Measurements from ENCODE around the gene CENPS.
"Not testable (repeated sequence)": the region's sequence is repeated elsewhere in the genome, so short reads cannot be mapped to it uniquely, and the experiment has no call there.

The CENPS gene

DNA sequence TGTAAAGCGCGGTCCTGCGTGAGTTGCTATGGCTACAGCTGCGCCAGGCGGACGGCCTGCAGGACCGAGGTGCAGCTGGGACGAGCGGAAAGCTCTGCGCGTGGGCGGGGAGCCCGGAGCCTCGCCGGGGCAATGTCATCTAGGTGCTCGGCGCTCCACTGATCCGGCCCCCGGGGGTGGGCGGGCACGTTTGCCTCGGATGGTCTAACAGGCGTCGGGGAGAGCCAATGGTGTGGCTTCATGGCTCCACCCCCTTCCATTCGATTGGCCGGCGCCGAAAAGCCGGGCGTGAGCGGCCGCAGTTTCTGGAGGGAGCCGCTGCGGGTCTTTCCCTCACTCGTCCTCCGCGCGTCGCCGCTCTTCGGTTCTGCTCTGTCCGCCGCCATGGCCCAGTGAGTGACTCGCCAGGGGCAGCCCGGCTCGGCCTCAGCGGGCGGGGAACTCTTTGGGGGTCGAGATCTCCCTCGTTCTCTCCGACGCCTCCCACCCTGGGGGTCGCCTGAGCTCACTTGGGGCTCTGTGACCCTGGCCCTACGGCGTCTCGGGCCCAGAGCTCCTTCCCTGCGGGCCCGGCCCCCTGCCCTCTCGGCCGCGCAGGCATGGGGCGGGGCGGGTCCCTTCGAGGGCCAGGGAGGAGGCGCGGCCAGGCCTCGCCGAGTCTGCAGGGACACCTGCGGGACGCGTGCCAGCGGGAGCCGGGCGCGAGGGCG, 31.3 kb upstream of the CENPS start, which contains the start of gene PGD:
TSS of gene PGD (plus strand) at position 331 of the 710 bp plus-strand sequence. CDS start at position 385, 54 bp downstream.
- no peaks in the 10 kb centered on the region for H3K27me3 ChIP-seq (ENCODE audit: control insufficient read depth, insufficient read depth, low read length)
- peak within 1 kb of the TSS; percentile 87 for H3K27ac ChIP-seq (ENCODE audit: low read length)
- H3K36me3 ChIP-seq (ENCODE audit: control insufficient read depth, low read depth, low read length): peaks cover 25% of the 10 kb centered on the region
- peak within 1 kb of the TSS; percentile 88 for H3K9ac ChIP-seq (ENCODE audit: low read length)
- H3K9me3 ChIP-seq (ENCODE audit: control insufficient read depth, low read depth, low read length): no peaks in the 10 kb centered on the region
- H3K4me1 ChIP-seq (ENCODE audit: control insufficient read depth, low read depth, low read length): peaks cover 7% of the 10 kb centered on the region
- H3K4me3 ChIP-seq (ENCODE audit: low read length): peak within 1 kb of the TSS; percentile 77

DNA sequence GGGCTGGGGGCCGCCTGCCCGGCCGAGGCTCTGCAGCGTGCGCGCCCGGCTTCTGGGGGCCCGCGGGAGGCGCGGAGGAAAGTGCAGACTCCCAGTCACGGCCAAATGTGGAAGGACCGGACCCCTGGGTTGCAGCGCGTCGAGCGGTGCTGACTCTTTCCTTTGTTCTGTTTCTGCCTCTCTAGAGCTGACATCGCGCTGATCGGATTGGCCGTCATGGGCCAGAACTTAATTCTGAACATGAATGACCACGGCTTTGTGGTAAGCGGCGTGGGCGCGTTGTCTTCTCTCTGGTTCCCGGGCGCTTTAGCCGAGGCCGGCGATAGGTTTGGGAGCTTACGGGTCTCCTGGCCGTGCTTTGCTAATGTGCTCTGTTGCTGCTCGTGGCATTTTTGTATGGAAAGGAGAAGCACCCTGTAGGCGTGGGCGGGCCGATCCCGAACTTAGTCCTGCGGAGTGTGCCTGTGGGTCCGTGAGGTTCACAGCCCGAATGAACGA, 30.7 kb upstream of the CENPS start:
- Histone ChIP-seq H3K27me3 (ENCODE audit: control insufficient read depth, insufficient read depth, low read length) (no peaks in the 10 kb centered on the region), H3K36me3 (ENCODE audit: control insufficient read depth, low read depth, low read length) (peaks cover 31% of the 10 kb centered on the region), H3K4me3 (ENCODE audit: low read length) (peak overlapping the region; percentile 77), H3K4me1 (ENCODE audit: control insufficient read depth, low read depth, low read length) (peaks cover 7% of the 10 kb centered on the region), H3K27ac (ENCODE audit: low read length) (peak overlapping the region; percentile 87), H3K9ac (ENCODE audit: low read length) (peak overlapping the region; percentile 88), H3K9me3 (ENCODE audit: control insufficient read depth, low read depth, low read length) (no peaks in the 10 kb centered on the region)

DNA sequence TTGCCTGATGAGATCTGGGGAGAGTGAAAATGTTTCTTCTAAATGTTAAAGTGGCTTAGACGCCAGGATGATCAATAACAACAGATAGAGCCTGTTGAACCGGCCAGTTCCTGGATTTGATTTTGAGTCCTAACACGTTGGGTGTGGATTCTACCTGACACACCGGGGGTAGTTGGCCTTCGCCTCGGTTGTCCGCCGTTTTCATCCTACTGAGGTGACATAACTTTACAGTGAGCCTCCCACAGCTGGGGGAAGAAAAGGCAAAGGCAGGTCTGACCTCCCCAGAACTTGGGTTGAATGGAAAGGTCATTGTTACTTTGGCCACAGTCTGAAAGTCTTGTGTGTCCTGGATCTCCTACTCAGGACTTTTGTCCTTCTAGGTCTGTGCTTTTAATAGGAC, 30.2 kb upstream of the CENPS start:
- peaks cover 35% of the 10 kb centered on the region for H3K36me3 ChIP-seq (ENCODE audit: control insufficient read depth, low read depth, low read length)
- H3K4me3 ChIP-seq (ENCODE audit: low read length): peak overlapping the region; percentile 77
- H3K27ac ChIP-seq (ENCODE audit: low read length): no peak overlapping the region
- H3K27me3 ChIP-seq (ENCODE audit: control insufficient read depth, insufficient read depth, low read length): no peaks in the 10 kb centered on the region
- H3K4me1 ChIP-seq (ENCODE audit: control insufficient read depth, low read depth, low read length): peaks cover 7% of the 10 kb centered on the region
- no peaks in the 10 kb centered on the region for H3K9me3 ChIP-seq (ENCODE audit: control insufficient read depth, low read depth, low read length)
- peak overlapping the region; percentile 88 for H3K9ac ChIP-seq (ENCODE audit: low read length)

DNA sequence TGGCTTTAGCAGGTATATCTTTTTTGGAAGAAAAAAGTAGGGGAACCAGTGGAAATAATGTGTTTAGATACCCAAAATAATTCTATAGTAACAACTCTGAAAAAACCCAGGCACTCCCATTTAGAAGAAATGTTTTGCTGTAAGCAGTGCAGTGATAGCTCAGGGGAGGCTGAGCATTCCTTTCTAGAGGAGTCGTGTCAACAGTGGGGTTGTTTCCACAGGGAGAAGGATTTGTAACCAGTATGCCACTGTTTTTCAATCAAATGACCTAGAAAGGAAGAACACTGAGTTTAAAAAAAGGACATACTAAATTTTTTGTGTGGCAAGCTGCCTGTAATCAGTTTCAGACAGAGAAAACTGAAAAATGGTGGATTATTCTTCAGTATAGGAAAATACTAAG, 29.0 kb upstream of the CENPS start:
- Histone ChIP-seq H3K4me1 (ENCODE audit: control insufficient read depth, low read depth, low read length) (peaks cover 7% of the 10 kb centered on the region), H3K9me3 (ENCODE audit: control insufficient read depth, low read depth, low read length) (no peaks in the 10 kb centered on the region), H3K27ac (ENCODE audit: low read length) (no peak overlapping the region), H3K4me3 (ENCODE audit: low read length) (peak overlapping the region; percentile 77), H3K36me3 (ENCODE audit: control insufficient read depth, low read depth, low read length) (peaks cover 46% of the 10 kb centered on the region), H3K27me3 (ENCODE audit: control insufficient read depth, insufficient read depth, low read length) (no peaks in the 10 kb centered on the region), H3K9ac (ENCODE audit: low read length) (no peak overlapping the region)

DNA sequence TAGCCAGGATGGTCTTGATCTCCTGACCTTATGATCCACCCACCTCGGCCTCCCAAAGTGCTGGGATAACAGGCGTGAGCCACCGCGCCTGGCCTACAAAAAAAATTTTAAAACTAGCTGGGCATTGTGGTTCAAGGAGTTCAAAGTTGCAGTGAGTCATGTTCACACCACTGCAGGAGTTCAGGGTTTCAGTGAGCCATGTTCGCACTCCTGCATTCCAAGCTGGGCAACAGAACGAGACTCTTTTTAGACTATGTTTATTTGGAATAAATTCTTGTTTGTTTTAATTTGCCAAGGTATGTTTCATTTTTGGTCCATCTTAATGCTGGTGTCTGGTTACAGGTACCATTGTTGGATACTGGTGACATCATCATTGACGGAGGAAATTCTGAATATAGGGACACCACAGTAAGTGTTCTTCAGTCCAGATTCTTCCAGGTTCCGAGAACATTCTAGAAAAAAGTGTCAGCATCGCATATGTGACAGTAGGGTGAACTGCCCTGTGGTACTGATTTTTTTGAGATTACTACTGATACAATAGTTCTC, 27.4 kb upstream of the CENPS start:
- no peak overlapping the region for H3K27ac ChIP-seq (ENCODE audit: low read length)
- H3K27me3 ChIP-seq (ENCODE audit: control insufficient read depth, insufficient read depth, low read length): no peaks in the 10 kb centered on the region
- peaks cover 61% of the 10 kb centered on the region for H3K36me3 ChIP-seq (ENCODE audit: control insufficient read depth, low read depth, low read length)
- H3K4me3 ChIP-seq (ENCODE audit: low read length): no peak overlapping the region
- H3K9ac ChIP-seq (ENCODE audit: low read length): no peak overlapping the region
- H3K9me3 ChIP-seq (ENCODE audit: control insufficient read depth, low read depth, low read length): no peaks in the 10 kb centered on the region
- peaks cover 7% of the 10 kb centered on the region for H3K4me1 ChIP-seq (ENCODE audit: control insufficient read depth, low read depth, low read length)

DNA sequence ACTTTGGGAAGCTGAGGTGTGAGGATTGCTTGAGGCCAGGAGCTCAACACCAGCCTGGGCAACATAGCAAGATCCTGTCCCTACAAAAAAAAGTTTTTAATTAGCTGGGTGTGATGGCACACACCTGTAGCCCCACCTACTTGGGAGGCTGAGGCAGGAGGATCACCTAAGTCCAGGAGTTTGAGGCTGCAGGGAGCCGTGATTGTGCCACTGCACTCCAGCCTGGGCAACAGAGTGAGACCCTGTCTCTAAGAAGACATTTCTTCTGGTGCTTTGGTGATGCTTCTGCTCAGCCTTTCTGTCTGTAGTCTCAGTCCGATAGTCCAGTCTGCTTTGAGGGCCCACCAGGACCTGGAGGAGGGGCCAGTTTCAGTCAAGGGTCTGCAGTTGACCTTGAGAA, 23.0 kb upstream of the CENPS start:
- Histone ChIP-seq H3K27ac (ENCODE audit: low read length) (no peak overlapping the region), H3K9ac (ENCODE audit: low read length) (no peak overlapping the region), H3K36me3 (ENCODE audit: control insufficient read depth, low read depth, low read length) (peaks cover 94% of the 10 kb centered on the region), H3K4me1 (ENCODE audit: control insufficient read depth, low read depth, low read length) (no peaks in the 10 kb centered on the region), H3K4me3 (ENCODE audit: low read length) (no peak overlapping the region), H3K27me3 (ENCODE audit: control insufficient read depth, insufficient read depth, low read length) (no peaks in the 10 kb centered on the region), H3K9me3 (ENCODE audit: control insufficient read depth, low read depth, low read length) (no peaks in the 10 kb centered on the region)

DNA sequence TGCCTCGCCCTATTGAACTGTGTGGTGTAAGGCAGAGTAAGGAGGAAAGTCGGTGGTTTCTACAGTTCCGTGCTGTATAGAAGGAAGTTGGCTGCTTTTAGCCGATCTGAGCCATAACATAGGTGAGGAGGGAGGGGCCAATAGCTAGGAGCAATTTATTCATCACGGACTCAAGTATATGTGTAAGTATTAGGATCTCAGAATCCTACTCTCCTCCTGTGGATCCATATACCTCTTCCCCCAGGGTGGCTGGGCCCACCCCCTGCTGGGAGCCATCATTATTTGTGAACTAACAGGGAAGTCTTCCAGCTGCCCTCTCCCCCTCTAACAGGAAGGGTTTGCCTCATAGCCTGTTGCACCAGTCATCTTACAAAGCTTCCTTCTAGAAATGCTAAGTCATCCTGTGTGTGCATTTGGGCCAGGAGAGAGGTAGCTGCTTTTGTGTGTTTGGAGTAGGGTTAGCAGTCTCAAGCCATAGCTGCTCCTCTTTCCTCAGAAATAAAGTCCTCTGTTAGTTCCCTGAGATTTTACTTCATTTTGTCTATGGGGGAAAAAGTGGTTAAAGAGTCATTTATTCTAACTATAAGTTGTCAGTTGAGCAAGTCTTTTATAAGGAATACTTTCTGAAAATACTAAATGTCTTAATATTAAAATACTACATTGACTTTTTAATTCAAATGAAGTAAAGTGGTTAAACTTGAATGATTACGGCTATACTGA, 14.9 kb upstream of the CENPS start:
- Histone ChIP-seq H3K36me3 (ENCODE audit: control insufficient read depth, low read depth, low read length) (peaks cover 96% of the 10 kb centered on the region), H3K9me3 (ENCODE audit: control insufficient read depth, low read depth, low read length) (no peaks in the 10 kb centered on the region), H3K27me3 (ENCODE audit: control insufficient read depth, insufficient read depth, low read length) (no peaks in the 10 kb centered on the region), H3K9ac (ENCODE audit: low read length) (no peak overlapping the region), H3K4me3 (ENCODE audit: low read length) (no peak overlapping the region), H3K27ac (ENCODE audit: low read length) (no peak overlapping the region), H3K4me1 (ENCODE audit: control insufficient read depth, low read depth, low read length) (no peaks in the 10 kb centered on the region)

DNA sequence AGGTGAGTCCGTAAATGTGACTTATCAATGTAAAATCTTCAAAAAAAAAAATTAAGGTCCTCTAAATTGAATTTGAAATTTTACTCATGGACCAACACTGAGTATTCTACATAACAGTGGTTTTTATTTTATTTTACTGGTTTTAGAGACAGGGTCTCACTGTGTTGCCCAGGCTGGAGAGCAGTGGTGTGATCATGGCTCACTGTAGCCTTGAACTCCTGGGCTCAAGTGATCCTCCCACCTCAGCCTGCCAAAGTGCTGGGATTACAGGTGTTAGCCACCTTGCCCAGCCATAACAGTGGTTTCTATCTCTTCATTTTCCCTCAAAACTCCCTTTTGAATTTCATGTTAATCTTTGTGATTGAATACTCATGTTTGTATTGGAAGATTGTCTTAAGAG, 14.3 kb upstream of the CENPS start:
- H3K4me1 ChIP-seq (ENCODE audit: control insufficient read depth, low read depth, low read length); H3K4me3 ChIP-seq (ENCODE audit: low read length); H3K27ac ChIP-seq (ENCODE audit: low read length); H3K27me3 ChIP-seq (ENCODE audit: control insufficient read depth, insufficient read depth, low read length); H3K9me3 ChIP-seq (ENCODE audit: control insufficient read depth, low read depth, low read length); H3K9ac ChIP-seq (ENCODE audit: low read length): not testable (repeated sequence)
- peaks cover 95% of the 10 kb centered on the region for H3K36me3 ChIP-seq (ENCODE audit: control insufficient read depth, low read depth, low read length)

DNA sequence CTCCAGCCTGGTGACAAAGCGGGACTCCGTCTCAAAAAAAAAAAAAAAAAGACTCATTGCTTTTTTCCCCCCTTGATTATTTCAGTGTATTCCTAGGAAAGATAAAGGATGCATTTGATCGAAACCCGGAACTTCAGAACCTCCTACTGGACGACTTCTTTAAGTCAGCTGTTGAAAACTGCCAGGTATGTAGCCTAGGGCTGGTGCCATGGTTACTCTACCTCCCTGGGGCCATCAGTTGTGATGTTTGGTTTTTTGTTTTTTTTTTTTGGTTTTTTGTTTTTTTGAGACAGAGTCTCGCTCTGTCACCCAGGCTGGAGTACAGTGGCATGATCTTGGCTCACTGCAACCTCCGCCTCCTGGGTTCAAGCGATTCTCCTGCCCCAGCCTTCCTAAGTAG, 11.5 kb upstream of the CENPS start:
- not testable (repeated sequence) for H3K4me3 ChIP-seq (ENCODE audit: low read length); H3K9ac ChIP-seq (ENCODE audit: low read length); H3K9me3 ChIP-seq (ENCODE audit: control insufficient read depth, low read depth, low read length); H3K27ac ChIP-seq (ENCODE audit: low read length); H3K27me3 ChIP-seq (ENCODE audit: control insufficient read depth, insufficient read depth, low read length); H3K4me1 ChIP-seq (ENCODE audit: control insufficient read depth, low read depth, low read length)
- H3K36me3 ChIP-seq (ENCODE audit: control insufficient read depth, low read depth, low read length): peaks cover 76% of the 10 kb centered on the region

DNA sequence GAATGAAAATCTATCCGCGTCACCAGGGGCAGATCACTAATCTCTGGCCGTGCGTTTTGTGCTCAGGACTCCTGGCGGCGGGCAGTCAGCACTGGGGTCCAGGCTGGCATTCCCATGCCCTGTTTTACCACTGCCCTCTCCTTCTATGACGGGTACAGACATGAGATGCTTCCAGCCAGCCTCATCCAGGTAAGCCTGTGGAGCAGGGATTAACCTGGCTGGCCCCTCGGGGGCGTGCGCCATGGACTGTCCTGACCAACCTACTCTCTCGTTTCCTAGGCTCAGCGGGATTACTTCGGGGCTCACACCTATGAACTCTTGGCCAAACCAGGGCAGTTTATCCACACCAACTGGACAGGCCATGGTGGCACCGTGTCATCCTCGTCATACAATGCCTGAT, 10.9 kb upstream of the CENPS start:
- Histone ChIP-seq H3K9me3 (ENCODE audit: control insufficient read depth, low read depth, low read length) (no peaks in the 10 kb centered on the region), H3K4me3 (ENCODE audit: low read length) (no peak overlapping the region), H3K9ac (ENCODE audit: low read length) (no peak overlapping the region), H3K36me3 (ENCODE audit: control insufficient read depth, low read depth, low read length) (peaks cover 71% of the 10 kb centered on the region), H3K27me3 (ENCODE audit: control insufficient read depth, insufficient read depth, low read length) (no peaks in the 10 kb centered on the region), H3K4me1 (ENCODE audit: control insufficient read depth, low read depth, low read length) (no peaks in the 10 kb centered on the region), H3K27ac (ENCODE audit: low read length) (no peak overlapping the region)

DNA sequence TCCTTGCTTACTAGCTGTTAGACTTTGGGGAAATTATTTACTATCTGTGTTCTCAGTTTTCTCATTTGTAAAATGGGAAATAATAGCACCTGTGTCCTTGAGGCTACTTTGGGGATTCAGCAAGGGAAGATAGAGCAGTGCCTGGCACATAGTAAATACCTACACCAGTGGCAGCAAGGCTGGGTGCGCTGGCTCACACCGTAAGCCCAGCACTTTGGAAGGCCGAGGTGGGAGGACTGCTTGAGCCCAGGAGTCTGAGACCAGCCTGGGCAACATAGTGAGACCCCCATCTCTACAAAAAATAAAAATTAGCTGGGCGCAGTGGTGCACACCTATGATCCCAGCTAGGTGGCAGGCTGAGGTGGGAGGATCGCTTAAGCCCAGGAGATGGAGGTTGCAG, 8.6 kb upstream of the CENPS start:
- H3K36me3 ChIP-seq (ENCODE audit: control insufficient read depth, low read depth, low read length): peaks cover 48% of the 10 kb centered on the region

More for the DNA sequence above, 8.6 kb upstream of the CENPS start:
- H3K4me1 ChIP-seq (ENCODE audit: control insufficient read depth, low read depth, low read length): no peaks in the 10 kb centered on the region
- H3K27ac ChIP-seq (ENCODE audit: low read length): no peak overlapping the region
- no peak overlapping the region for H3K9ac ChIP-seq (ENCODE audit: low read length)
- H3K4me3 ChIP-seq (ENCODE audit: low read length): no peak overlapping the region
- H3K27me3 ChIP-seq (ENCODE audit: control insufficient read depth, insufficient read depth, low read length): no peaks in the 10 kb centered on the region
- H3K9me3 ChIP-seq (ENCODE audit: control insufficient read depth, low read depth, low read length): no peaks in the 10 kb centered on the region

Measured in iPS-18a (cell line).